HG02588 (cell line): ENCODE results near the gene NTN4.
"Not testable (repeated sequence)": the region's sequence is repeated elsewhere in the genome, so short reads cannot be mapped to it uniquely, and the experiment has no call there.

Source experiments
- ATAC-seq: cut with Tn5 transposase; IDR thresholded peaks from one replicate; pipeline ENCODE4 v1.9.1; 2021; ENCODE audit warnings: mild to moderate bottlenecking, moderate library complexity; ENCODE audit not compliant: unreplicated experiment

NTN4 gene

DNA sequence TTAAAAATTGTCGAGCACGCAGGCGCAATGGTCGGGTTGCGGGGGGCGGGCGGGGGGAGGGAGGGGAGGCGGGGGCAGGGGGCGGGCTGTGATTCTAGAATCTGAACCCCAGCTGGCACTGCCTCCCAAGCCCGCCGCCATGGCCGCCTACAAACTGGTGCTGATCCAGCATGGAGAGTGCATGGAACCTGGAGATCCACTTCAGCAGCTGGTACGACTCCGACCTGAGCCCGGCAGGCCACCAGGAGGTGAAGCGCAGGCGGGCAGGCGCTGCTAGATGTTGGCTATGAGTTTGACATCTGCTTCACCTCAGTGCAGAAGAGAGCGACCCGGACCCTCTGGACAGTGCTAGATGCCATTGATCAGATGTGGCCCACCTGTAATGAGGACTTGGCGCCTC is 118.4 kb downstream of the NTN4 start:
- ATAC-seq, result no peak

DNA sequence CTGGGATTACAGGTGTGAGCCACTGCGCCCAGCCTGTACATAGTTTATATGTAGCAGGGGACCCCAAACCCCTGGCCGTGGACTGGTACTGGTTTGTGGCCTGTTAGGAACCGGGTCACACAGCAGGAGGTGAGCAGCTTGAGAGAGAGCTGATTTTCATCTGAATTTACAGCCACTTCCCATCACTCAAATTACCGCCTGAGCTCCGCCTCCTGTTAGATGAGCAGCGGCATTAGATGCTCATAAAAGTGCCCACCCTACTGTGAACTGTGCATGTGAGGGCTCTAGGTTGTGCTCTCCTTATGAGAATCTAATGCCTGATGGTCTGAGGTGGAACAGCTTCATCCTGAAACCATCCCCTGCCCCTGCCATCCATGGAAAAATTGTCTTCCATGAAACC is 119.3 kb downstream of the NTN4 start:
- no peak for ATAC-seq

- ATAC-seq, result no peak
Observed at GRCh38 chr12:95663525-95663924, 127.0 kb downstream of the NTN4 start.

DNA sequence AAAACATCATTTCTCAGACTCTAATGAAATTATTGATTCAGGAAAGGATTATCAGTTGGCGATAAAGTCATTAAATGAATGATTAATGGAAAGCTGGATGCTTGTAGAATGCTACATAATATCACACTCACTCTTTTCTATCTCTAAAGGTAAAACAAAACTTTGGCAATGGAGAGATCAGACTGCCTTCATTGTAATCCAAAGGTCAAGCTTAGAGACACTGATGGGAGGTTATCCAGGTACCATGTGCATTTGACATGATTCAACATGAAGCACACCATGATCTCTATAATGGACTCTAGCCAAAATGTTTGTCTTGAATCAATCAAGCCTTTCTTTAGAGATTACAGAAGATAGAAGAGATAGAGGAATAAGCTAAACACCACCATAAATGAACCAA is 129.2 kb downstream of the NTN4 start:
- no peak for ATAC-seq

DNA sequence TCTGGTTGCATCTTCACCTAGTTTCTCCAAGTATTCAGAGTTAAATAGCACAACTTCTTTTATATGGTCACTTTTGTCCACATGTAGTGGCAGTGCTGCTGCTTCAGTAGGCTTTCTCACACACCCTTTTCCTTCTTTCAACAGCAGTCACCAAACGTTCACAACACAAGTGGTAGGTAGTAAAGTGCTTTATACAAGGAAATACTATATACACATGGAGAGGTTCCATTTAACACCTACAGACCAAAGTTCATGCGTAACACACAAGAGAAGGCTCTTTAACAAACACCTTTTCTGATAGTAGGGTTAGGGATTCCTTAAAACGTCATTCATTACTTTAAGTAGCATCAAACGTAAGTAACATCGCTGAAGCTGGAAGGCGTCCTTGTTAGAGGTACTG is 132.2 kb downstream of the NTN4 start:
- no peak for ATAC-seq

- not testable (repeated sequence) for ATAC-seq
Observed at GRCh38 chr12:95654665-95655064, 135.9 kb downstream of the NTN4 start.

- ATAC-seq, result no peak
Observed at GRCh38 chr12:95653771-95654546, 136.6 kb downstream of the NTN4 start.

- ATAC-seq, result no peak
Observed at GRCh38 chr12:95651681-95652080, 138.9 kb downstream of the NTN4 start.

- no peak for ATAC-seq
Observed at GRCh38 chr12:95648990-95649791, 141.4 kb downstream of the NTN4 start.

DNA sequence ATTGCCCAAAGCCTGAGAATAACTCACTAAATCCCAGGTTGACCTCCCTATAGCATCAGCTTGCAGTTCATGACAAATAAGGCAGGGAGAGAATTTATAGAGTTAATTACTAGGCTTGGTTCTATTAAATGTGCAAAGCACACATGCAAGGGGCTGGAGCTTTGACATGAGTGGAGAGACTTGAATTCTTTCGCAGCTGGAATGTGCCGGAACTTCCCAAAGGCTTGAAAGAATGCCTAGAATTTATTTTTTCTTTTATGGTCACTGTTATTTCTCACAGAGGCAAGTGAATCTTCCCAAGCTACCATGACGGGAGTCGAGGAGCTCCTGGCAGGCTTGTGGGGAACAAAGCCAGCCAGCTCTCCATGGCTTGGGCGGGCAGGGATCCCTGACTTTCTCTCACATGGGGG is 143.8 kb downstream of the NTN4 start:
- ATAC-seq, result no peak

GRCh38 chr12:95643256-95643655 is 147.3 kb downstream of the NTN4 start:
- ATAC-seq, result no peak

GRCh38 chr12:95642583-95642982 is 148.0 kb downstream of the NTN4 start:
- ATAC-seq, result no peak

DNA sequence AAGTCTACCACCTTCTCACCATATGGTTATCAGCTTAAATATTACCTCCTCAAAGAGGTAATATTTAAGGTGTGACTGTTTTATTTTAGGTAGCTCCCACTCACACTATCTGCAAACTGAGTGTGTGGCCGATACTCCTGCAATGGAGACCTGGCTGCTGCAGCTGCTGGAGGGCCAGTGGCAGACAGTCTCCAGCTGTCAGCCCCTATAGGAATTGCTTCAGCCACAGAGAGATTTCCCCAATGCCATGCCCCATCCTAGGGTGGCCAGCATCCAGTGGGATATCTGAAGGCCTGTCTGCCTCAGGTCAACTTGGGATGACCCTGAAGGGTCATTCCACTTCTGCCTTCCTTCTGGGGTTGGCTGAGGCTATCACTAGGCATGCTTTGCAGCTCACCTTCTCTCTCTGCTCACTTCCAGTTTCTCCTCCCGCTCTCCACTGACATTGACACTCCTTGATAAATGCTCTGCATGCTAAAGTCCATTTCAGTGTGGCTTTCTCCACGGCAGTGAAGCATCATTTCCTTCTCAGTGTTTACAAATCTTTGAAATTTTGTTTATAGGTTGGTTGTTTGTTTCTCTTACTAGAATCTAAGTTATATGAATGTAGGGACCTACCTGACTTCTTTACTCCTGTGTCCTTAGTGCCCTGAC is 149.1 kb downstream of the NTN4 start:
- ATAC-seq, result no peak

GRCh38 chr12:95640516-95640915 is 150.0 kb downstream of the NTN4 start:
- no peak for ATAC-seq

GRCh38 chr12:95637471-95638155 is 153.0 kb downstream of the NTN4 start:
- no peak for ATAC-seq

DNA sequence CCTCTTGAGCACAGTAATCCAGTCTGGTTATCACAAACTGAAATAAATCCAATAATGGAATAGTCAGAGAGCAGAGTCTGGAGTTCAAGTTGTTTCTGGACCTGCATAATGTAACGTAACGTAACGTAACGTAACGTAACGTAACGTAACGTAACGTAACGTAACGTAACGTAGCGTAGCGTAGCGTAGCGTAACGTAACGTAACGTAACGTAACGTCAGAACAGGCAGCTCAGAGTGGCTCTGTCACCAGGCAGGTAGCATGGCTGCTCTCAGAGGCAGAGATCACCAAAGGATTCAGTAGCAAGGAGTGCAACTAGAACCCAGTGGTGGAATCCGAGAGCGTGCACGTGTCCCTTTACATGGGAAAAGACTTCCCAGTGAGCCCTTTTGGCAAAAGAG is 153.6 kb downstream of the NTN4 start:
- no peak for ATAC-seq

GRCh38 chr12:95634622-95635621 is 155.6 kb downstream of the NTN4 start:
- no peak for ATAC-seq

GRCh38 chr12:95633732-95634465 is 156.7 kb downstream of the NTN4 start:
- no peak for ATAC-seq

DNA sequence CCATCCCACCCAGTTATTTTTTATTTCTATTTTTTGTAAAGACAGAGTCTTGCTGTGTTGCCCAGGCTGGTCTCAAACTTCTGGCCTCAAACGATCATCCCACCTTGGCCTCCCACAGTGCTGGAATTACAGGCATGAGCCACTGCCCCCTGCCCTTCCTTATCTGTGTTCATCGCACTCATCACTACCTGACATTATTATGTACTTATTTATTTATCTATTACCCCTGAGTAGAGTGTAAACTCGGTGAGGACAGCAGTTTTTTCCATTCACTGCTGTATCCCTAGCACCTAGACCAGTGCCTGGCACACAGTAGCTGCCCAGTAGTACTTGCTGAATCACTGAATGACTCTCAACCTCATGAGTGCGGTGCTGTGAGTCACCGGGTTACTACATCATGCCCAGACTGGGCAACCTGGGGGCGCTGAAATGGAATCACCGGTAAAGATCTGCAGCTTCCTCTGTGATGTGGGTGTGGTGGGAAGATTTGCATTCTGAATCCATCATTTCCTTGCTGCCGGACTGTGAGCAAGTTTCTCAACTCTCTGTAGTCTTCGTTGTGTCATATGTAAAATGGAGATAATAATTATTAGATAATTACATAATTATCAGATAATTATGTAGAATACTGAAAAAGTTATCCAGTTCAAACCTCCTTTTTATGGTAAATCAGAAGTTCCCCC is 157.4 kb downstream of the NTN4 start:
- ATAC-seq, result no peak
